GM12878 (cell line): ENCODE data around the gene GFOD2. TPM values are rescaled to one million over a fixed set of nuclear protein-coding genes. Genes with fewer than 3 reads are reported as not detected.

ENCODE experiments used
- DPF2 ChIP-seq: fragments of 450-650 bp; IDR thresholded peaks from 2 replicates; pipeline ENCODE4 v1.6.1; 2017; ENCODE audit warnings: mild to moderate bottlenecking
- HDAC6 ChIP-seq: fragments of 200-600 bp; sonication (generic); IDR thresholded peaks from one replicate; pipeline ENCODE4 v1.8.0; 2017; ENCODE audit warnings: antibody characterized with exemption; ENCODE audit not compliant: unreplicated experiment
- HDGF ChIP-seq: fragments of 450-650 bp; IDR thresholded peaks from 2 replicates; pipeline ENCODE4 v1.6.1; 2016; ENCODE audit warnings: antibody characterized with exemption
- IKZF2 ChIP-seq, 2 experiments: fragments of 450-650 bp; IDR thresholded peaks; 2 replicates each; pipeline ENCODE4 v1.6.1; 2017; ENCODE audit warnings: mild to moderate bottlenecking in 2 of 2, moderate library complexity in 2 of 2
- JUND ChIP-seq: IDR thresholded peaks from 2 replicates; pipeline ENCODE4 v1.6.1; 2012; ENCODE audit warnings: low read depth, mild to moderate bottlenecking, low read length, improper control_type of control experiment, moderate library complexity
- SMAD1 ChIP-seq: fragments of 450-650 bp; IDR thresholded peaks from 2 replicates; pipeline ENCODE4 v1.6.1; 2018; ENCODE audit warnings: mild to moderate bottlenecking, low read depth; ENCODE audit not compliant: partially characterized antibody
- TBL1XR1 ChIP-seq: IDR thresholded peaks from 2 replicates; pipeline ENCODE4 v1.6.1; 2012; ENCODE audit warnings: low read depth, low read length, improper control_type of control experiment
- TCF3 ChIP-seq: IDR thresholded peaks from 2 replicates; pipeline ENCODE4 v1.6.1; 2012; ENCODE audit warnings: low read depth, mild to moderate bottlenecking, low read length, borderline replicate concordance; ENCODE audit not compliant: insufficient read depth
- polyA plus RNA-seq, 11 experiments: library from polyadenylated mRNA; depleted of rRNA in 4 of 11; unstranded in 6 of 11; stranded (reverse) in 5 of 11; fragments of >200 nt; fragmentation: Nextera tagmentation in 4 of 11; fragmentation: Illumina TruSeq in 1 of 11; extraction: Ambion mirVana in 4 of 11; extraction: Trizol in 1 of 11; gene quantifications; 1 replicate in 1 of 11; 2 replicates in 10 of 11; pipeline versions ENCODE4 v1.2.1 to v1.2.3, GENCODE V29; 2011 to 2016; ENCODE audit warnings: inconsistent platforms in 2 of 11, missing spikeins in 2 of 11, low read depth in 1 of 11
- total RNA-seq, 4 experiments: library from RNA; depleted of rRNA in 3 of 4; stranded (reverse); fragments of >200 nt in 3 of 4; fragmentation: Illumina TruSeq in 1 of 4; extraction: Trizol in 1 of 4; gene quantifications; 2 replicates each; pipeline versions ENCODE4 v1.2.1 to v1.2.3, GENCODE V29; 2013 to 2021
- TF ChIP-seq, protein P1 (sequence below): fragments of 450-650 bp; IDR thresholded peaks from 2 replicates; pipeline ENCODE4 v1.6.1; 2018; ENCODE audit warnings: mild to moderate bottlenecking, low read depth, moderate library complexity; ENCODE audit not compliant: partially characterized antibody
- TF ChIP-seq, protein P2 (sequence below): fragments of 450-650 bp; IDR thresholded peaks from 2 replicates; pipeline ENCODE4 v1.6.1; 2017; ENCODE audit warnings: mild to moderate bottlenecking

GFOD2 gene
- total and polyA plus RNA-seq, 10 of the 15 experiments (the other 5 are each of a cell fraction or from before 2014, with no cell fraction given): 2.0 to 15.9 (median 12.0) TPM

- TF ChIP-seq, protein P1, sequence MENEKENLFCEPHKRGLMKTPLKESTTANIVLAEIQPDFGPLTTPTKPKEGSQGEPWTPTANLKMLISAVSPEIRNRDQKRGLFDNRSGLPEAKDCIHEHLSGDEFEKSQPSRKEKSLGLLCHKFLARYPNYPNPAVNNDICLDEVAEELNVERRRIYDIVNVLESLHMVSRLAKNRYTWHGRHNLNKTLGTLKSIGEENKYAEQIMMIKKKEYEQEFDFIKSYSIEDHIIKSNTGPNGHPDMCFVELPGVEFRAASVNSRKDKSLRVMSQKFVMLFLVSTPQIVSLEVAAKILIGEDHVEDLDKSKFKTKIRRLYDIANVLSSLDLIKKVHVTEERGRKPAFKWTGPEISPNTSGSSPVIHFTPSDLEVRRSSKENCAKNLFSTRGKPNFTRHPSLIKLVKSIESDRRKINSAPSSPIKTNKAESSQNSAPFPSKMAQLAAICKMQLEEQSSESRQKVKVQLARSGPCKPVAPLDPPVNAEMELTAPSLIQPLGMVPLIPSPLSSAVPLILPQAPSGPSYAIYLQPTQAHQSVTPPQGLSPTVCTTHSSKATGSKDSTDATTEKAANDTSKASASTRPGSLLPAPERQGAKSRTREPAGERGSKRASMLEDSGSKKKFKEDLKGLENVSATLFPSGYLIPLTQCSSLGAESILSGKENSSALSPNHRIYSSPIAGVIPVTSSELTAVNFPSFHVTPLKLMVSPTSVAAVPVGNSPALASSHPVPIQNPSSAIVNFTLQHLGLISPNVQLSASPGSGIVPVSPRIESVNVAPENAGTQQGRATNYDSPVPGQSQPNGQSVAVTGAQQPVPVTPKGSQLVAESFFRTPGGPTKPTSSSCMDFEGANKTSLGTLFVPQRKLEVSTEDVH: no peak
- TF ChIP-seq, protein P2, sequence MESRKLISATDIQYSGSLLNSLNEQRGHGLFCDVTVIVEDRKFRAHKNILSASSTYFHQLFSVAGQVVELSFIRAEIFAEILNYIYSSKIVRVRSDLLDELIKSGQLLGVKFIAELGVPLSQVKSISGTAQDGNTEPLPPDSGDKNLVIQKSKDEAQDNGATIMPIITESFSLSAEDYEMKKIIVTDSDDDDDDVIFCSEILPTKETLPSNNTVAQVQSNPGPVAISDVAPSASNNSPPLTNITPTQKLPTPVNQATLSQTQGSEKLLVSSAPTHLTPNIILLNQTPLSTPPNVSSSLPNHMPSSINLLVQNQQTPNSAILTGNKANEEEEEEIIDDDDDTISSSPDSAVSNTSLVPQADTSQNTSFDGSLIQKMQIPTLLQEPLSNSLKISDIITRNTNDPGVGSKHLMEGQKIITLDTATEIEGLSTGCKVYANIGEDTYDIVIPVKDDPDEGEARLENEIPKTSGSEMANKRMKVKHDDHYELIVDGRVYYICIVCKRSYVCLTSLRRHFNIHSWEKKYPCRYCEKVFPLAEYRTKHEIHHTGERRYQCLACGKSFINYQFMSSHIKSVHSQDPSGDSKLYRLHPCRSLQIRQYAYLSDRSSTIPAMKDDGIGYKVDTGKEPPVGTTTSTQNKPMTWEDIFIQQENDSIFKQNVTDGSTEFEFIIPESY: no peak
- no peak for TF ChIP-seq JUND
- TF ChIP-seq TBL1XR1: no peak
- no peak for TF ChIP-seq SMAD1
- TF ChIP-seq DPF2: no peak
- TF ChIP-seq TCF3: no peak
- TF ChIP-seq HDGF: no peak
- TF ChIP-seq IKZF2 (IDR thresholded peaks at IDR 0.05): no peak
- no peak for TF ChIP-seq HDAC6
These were observed 47.2 kb upstream of the GFOD2 start (continued) for GRCh38 chr16:67766291-67766690.
